Erythroblast (primary cell): ENCODE data around the gene RIOK2.

ENCODE experiments used
- GATA1 ChIP-seq: IDR thresholded peaks from 2 replicates; pipeline ENCODE4 v1.6.1; 2011; ENCODE audit warnings: low read depth, mild to moderate bottlenecking, control low read depth, low read length, moderate library complexity
- POLR2A ChIP-seq: IDR thresholded peaks from 2 replicates; pipeline ENCODE4 v1.6.1; 2011; ENCODE audit warnings: mild to moderate bottlenecking, low read length

GRCh38 chr5:97209343-97209742 is 26.3 kb upstream of the RIOK2 start:
- no peak for TF ChIP-seq POLR2A
- no peak for TF ChIP-seq GATA1
